Gastrocnemius medialis (tissue), 4 donors: ENCODE measurements around the gene CAMTA1. TPM values are rescaled to one million over a fixed set of nuclear protein-coding genes. Genes with fewer than 3 reads are reported as not detected.
"Not testable (repeated sequence)": the region's sequence is repeated elsewhere in the genome, so short reads cannot be mapped to it uniquely, and the experiment has no call there.

Source experiments
- ATAC-seq, 2 donors: fragments of 150-250 bp; one replicate each; pipeline ENCODE4 v1.9.1; 2016
- DNase-seq, 2 donors: peaks; one replicate each; pipeline ENCODE4 v3.0.0-alpha.2; 2019
- H3K27ac ChIP-seq, 4 donors: fragments of 200-600 bp; sonication (generic); 1 replicate in 1 of 4; 2 replicates in 3 of 4; pipeline ENCODE4 v1.5.1; 2016 to 2018; ENCODE audit warnings: mild to moderate bottlenecking in 2 of 4, moderate library complexity in 1 of 4
- H3K27me3 ChIP-seq, 3 donors: fragments of 200-600 bp; sonication (generic) in 2 of 3; 1 replicate in 1 of 3; 2 replicates in 2 of 3; pipeline versions ENCODE4 v1.5.1 to v1.6.0; 2016 to 2019; ENCODE audit warnings: mild to moderate bottlenecking in 1 of 3, moderate library complexity in 1 of 3
- H3K36me3 ChIP-seq, 2 donors: fragments of 200-600 bp; sonication (generic) in 1 of 2; one replicate each; pipeline ENCODE4 v1.5.1; 2017 to 2018
- H3K4me1 ChIP-seq, 2 donors: fragments of 200-600 bp; sonication (generic) in 1 of 2; one replicate each; pipeline ENCODE4 v1.5.1; 2016 to 2017; ENCODE audit warnings: mild to moderate bottlenecking in 2 of 2
- H3K4me3 ChIP-seq, 4 donors: fragments of 200-600 bp; sonication (generic) in 3 of 4; 1 replicate in 1 of 4; 2 replicates in 3 of 4; pipeline ENCODE4 v1.5.1; 2016 to 2019; ENCODE audit warnings: mild to moderate bottlenecking in 2 of 4
- H3K9me3 ChIP-seq, 3 donors: fragments of 200-600 bp; sonication (generic) in 2 of 3; 1 replicate in 1 of 3; 2 replicates in 2 of 3; pipeline ENCODE4 v1.5.1; 2016 to 2019
- CTCF ChIP-seq, 5 experiments: fragments of 450-650 bp in 3 of 5; fragments of 200-600 bp in 2 of 5; sonication (generic) in 2 of 5; IDR thresholded peaks in 4 of 5; conservative IDR thresholded peaks in 1 of 5; 1 replicate in 4 of 5; 2 replicates in 1 of 5; pipeline ENCODE4 v1.5.1; 2016 to 2019; ENCODE audit warnings: antibody characterized with exemption in 5 of 5, mild to moderate bottlenecking in 3 of 5, moderate library complexity in 3 of 5
- POLR2A ChIP-seq, 2 donors: fragments of 450-650 bp; IDR thresholded peaks; one replicate each; pipeline ENCODE4 v1.6.1; 2017; ENCODE audit warnings: antibody characterized with exemption in 2 of 2, mild to moderate bottlenecking in 2 of 2, moderate library complexity in 2 of 2
- in situ Hi-C, 4 donors: fragments of 200-750 bp; cut with MboI; loops; one replicate each; pipeline versions ENCODE4 v1.15.0 to v1.8.0; 2017; ENCODE audit warnings: low sequenced_read_pairs in 4 of 4
- intact Hi-C: fragments of 100-400 bp; cut with DNase I; formaldehyde crosslinking; loops from one replicate; pipeline ENCODE4 v1.15.1; 2023; ENCODE audit warnings: low total_unique reads
- total RNA-seq, 4 donors: library from RNA; depleted of rRNA; stranded (reverse); fragments of >200 nt; gene quantifications; one replicate each; pipeline versions ENCODE4 v1.1.0 to v1.2.3, GENCODE V29; 2016

The CAMTA1 gene
- total RNA-seq, 4 donors from 2014 or later, result 60.5 to 113 (median 70.4) TPM

- H3K27me3 ChIP-seq, result no peaks in the 10 kb centered on the region
- intact Hi-C loops, result no loop called here
- TF ChIP-seq CTCF (IDR thresholded peaks at IDR 0.05 in 4 of 5, conservative IDR thresholded peaks at IDR 0.05 in 1 of 5), result no peak
- no peak for TF ChIP-seq POLR2A (IDR thresholded peaks at IDR 0.05)
- H3K9me3 ChIP-seq, result no peaks in the 10 kb centered on the region
- no peaks in the 10 kb centered on the region for H3K36me3 ChIP-seq
- peaks cover 0 to 12% of the 10 kb centered on the region in 2 donors for H3K4me1 ChIP-seq
- in situ Hi-C loops, result no loop called here
- no peak for DNase-seq
- no peak overlapping the region for H3K4me3 ChIP-seq
- H3K27ac ChIP-seq, result no peak overlapping the region
- no peak for ATAC-seq
These were observed 590.8 kb downstream of the CAMTA1 start for GRCh38 chr1:7375781-7376660.

GRCh38 chr1:7376676-7377075 lies 591.4 kb downstream of the CAMTA1 start:
- intact Hi-C loops, result no loop called here
- no peak overlapping the region for H3K4me3 ChIP-seq
- H3K9me3 ChIP-seq, result no peaks in the 10 kb centered on the region
- ATAC-seq, result no peak
- H3K4me1 ChIP-seq, result peaks cover 0 to 12% of the 10 kb centered on the region in 2 donors
- no peak for DNase-seq
- no peaks in the 10 kb centered on the region for H3K27me3 ChIP-seq
- TF ChIP-seq CTCF (IDR thresholded peaks at IDR 0.05 in 4 of 5, conservative IDR thresholded peaks at IDR 0.05 in 1 of 5), result no peak
- no peak for TF ChIP-seq POLR2A (IDR thresholded peaks at IDR 0.05)
- in situ Hi-C loops, result no loop called here
- H3K27ac ChIP-seq, result no peak overlapping the region
- no peaks in the 10 kb centered on the region for H3K36me3 ChIP-seq

- intact Hi-C loops (no loop called here), in situ Hi-C loops (no loop called here)
- no peaks in the 10 kb centered on the region for H3K9me3 ChIP-seq
- TF ChIP-seq CTCF (IDR thresholded peaks at IDR 0.05 in 4 of 5, conservative IDR thresholded peaks at IDR 0.05 in 1 of 5), result no peak
- TF ChIP-seq POLR2A (IDR thresholded peaks at IDR 0.05), result no peak
- H3K27ac ChIP-seq, result no peak overlapping the region
- H3K36me3 ChIP-seq, result no peaks in the 10 kb centered on the region
- DNase-seq, result no peak
- ATAC-seq, result no peak
- no peaks in the 10 kb centered on the region for H3K27me3 ChIP-seq
- H3K4me3 ChIP-seq, result no peak overlapping the region
- H3K4me1 ChIP-seq, result peaks cover 0 to 12% of the 10 kb centered on the region in 2 donors
These were observed 593.3 kb downstream of the CAMTA1 start for GRCh38 chr1:7378346-7379130.

GRCh38 chr1:7379441-7379971 lies 594.3 kb downstream of the CAMTA1 start:
- H3K27me3 ChIP-seq, result no peaks in the 10 kb centered on the region
- no peaks in the 10 kb centered on the region for H3K9me3 ChIP-seq
- no peak overlapping the region for H3K27ac ChIP-seq
- no peak for TF ChIP-seq POLR2A (IDR thresholded peaks at IDR 0.05)
- no peak for TF ChIP-seq CTCF (IDR thresholded peaks at IDR 0.05 in 4 of 5, conservative IDR thresholded peaks at IDR 0.05 in 1 of 5)
- ATAC-seq, result peak in 1 of 2 donors; percentile 36
- in situ Hi-C loops, result no loop called here
- intact Hi-C loops, result no loop called here
- no peak for DNase-seq
- H3K4me1 ChIP-seq, result peaks cover 0 to 12% of the 10 kb centered on the region in 2 donors
- H3K4me3 ChIP-seq, result peak overlapping the region in 1 of 4 donors; percentile 1
- H3K36me3 ChIP-seq, result no peaks in the 10 kb centered on the region

- H3K9me3 ChIP-seq, H3K27ac ChIP-seq, H3K36me3 ChIP-seq, H3K27me3 ChIP-seq, ATAC-seq, in situ Hi-C loops, intact Hi-C loops, DNase-seq, H3K4me3 ChIP-seq: not testable (repeated sequence)
- peaks cover 0 to 12% of the 10 kb centered on the region in 2 donors for H3K4me1 ChIP-seq
These were observed 594.8 kb downstream of the CAMTA1 start for GRCh38 chr1:7380068-7380467.
